Lung (tissue), 12 donors: ENCODE measurements around the gene CUL7. TPM values are rescaled to one million over a fixed set of nuclear protein-coding genes. Genes with fewer than 3 reads are reported as not detected.

Experiments used
- ATAC-seq: fragments of 200-7000 bp; cut with Tn5 transposase; one replicate; pipeline ENCODE4 v1.9.1; 2020; ENCODE audit warnings: moderate number of reproducible peaks; ENCODE audit not compliant: insufficient read depth, low FRiP score
- DNase-seq, 3 donors: peaks; one replicate each; pipeline ENCODE4 v3.0.0-alpha.2; 2013 to 2017
- H3K27ac ChIP-seq, 2 donors: one replicate each; pipeline ENCODE4 v1.5.1; 2013; ENCODE audit warnings: mild to moderate bottlenecking in 2 of 2, moderate library complexity in 2 of 2, control low read depth in 1 of 2, inconsistent platforms in 1 of 2, low read depth in 1 of 2, low read length in 1 of 2
- H3K27me3 ChIP-seq, 3 donors: one replicate each; pipeline ENCODE4 v1.5.1; 2013; ENCODE audit warnings: low read length in 2 of 3; ENCODE audit not compliant: control insufficient read depth in 3 of 3, insufficient read depth in 3 of 3
- H3K36me3 ChIP-seq, 4 donors: one replicate each; pipeline ENCODE4 v1.5.1; 2013; ENCODE audit warnings: low read length in 4 of 4, mild to moderate bottlenecking in 1 of 4, moderate library complexity in 1 of 4; ENCODE audit not compliant: control insufficient read depth in 4 of 4, insufficient read depth in 4 of 4
- H3K4me1 ChIP-seq, 5 donors: one replicate each; pipeline ENCODE4 v1.5.1; 2013; ENCODE audit warnings: low read length in 5 of 5, mild to moderate bottlenecking in 2 of 5, moderate library complexity in 1 of 5; ENCODE audit not compliant: control insufficient read depth in 5 of 5, insufficient read depth in 5 of 5
- H3K4me3 ChIP-seq: one replicate; pipeline ENCODE4 v1.5.1; 2013; ENCODE audit warnings: mild to moderate bottlenecking, control low read depth, moderate library complexity
- H3K9ac ChIP-seq, 2 donors: one replicate each; pipeline ENCODE4 v1.5.1; 2013; ENCODE audit warnings: low read length in 2 of 2, control low read depth in 1 of 2; ENCODE audit not compliant: insufficient read depth in 1 of 2
- H3K9me3 ChIP-seq, 4 donors: one replicate each; pipeline ENCODE4 v1.5.1; 2013; ENCODE audit warnings: low read length in 3 of 4, mild to moderate bottlenecking in 1 of 4, moderate library complexity in 1 of 4; ENCODE audit not compliant: control insufficient read depth in 4 of 4, insufficient read depth in 3 of 4
- CTCF ChIP-seq: IDR thresholded peaks from 2 replicates; pipeline ENCODE4 v1.5.1; 2012; ENCODE audit warnings: mild to moderate bottlenecking; ENCODE audit errors: control extremely low read depth, extremely low read depth
- WGBS, 2 donors: extraction: QIAGEN DNeasy Blood & Tissue Kit; methylation state at CpG; one replicate each; pipeline ENCODE4 v1.1.7; 2013; 5-methylcytosine and 5-hydroxymethylcytosine counted together
- polyA plus RNA-seq, 2 donors: library from polyadenylated mRNA; stranded (reverse); fragments of 200-250 nt; gene quantifications; one replicate each; pipeline ENCODE4 v1.2.1, GENCODE V29; 2013
- total RNA-seq, 2 donors: library from RNA; depleted of rRNA in 1 of 2; stranded (reverse); fragments of >200 nt in 1 of 2; gene quantifications; one replicate each; pipeline ENCODE4 v1.2.1, GENCODE V29; 2014 to 2021
- donor health status: control.
- donor health status: control.
- donor health status: Bipolar disorder and iron deficiency.
- donor health status: healthy.
- donor health status: DM: yes; HTN: yes; CAD: no.

CUL7 gene
- total and polyA plus RNA-seq, 4 donors: 8.2 to 23.6 (median 15.2) TPM

GRCh38 chr6:43093436-43094289 is 40.0 kb upstream of the CUL7 start:
- peaks cover 0 to 1% (median 0%) of the 10 kb centered on the region in 4 donors for H3K9me3 ChIP-seq
- TF ChIP-seq CTCF: no peak
- ATAC-seq: no peak
- peaks cover 0 to 2% (median 0%) of the 10 kb centered on the region in 4 donors for H3K36me3 ChIP-seq
- DNase-seq: peak in 2 of 3 donors; percentile 44 to 50
- H3K9ac ChIP-seq: peak overlapping the region; percentile 18 to 47
- H3K4me1 ChIP-seq: peaks cover 0 to 82% (median 48%) of the 10 kb centered on the region in 5 donors
- H3K27ac ChIP-seq: peak overlapping the region in 1 of 2 donors; percentile 78
- WGBS, 2 donors: 48 to 78% methylated on average over 9 of the region's 9 CpGs
- no peak overlapping the region for H3K4me3 ChIP-seq
- no peaks in the 10 kb centered on the region for H3K27me3 ChIP-seq

GRCh38 chr6:43092635-43093034 is 39.0 kb upstream of the CUL7 start:
- no peak for ATAC-seq
- Histone ChIP-seq H3K36me3 (peaks cover 0 to 2% (median 0%) of the 10 kb centered on the region in 4 donors), H3K27me3 (no peaks in the 10 kb centered on the region), H3K4me1 (peaks cover 0 to 74% (median 46%) of the 10 kb centered on the region in 5 donors), H3K4me3 (no peak overlapping the region), H3K9me3 (peaks cover 0 to 2% (median 0%) of the 10 kb centered on the region in 4 donors), H3K27ac (no peak overlapping the region), H3K9ac (no peak overlapping the region)
- no peak for TF ChIP-seq CTCF
- no peak for DNase-seq

GRCh38 chr6:43091436-43091991 is 37.9 kb upstream of the CUL7 start:
- WGBS, 2 donors: 75% methylated on average over 10 of the region's 10 CpGs
- H3K27ac ChIP-seq: peak overlapping the region in 1 of 2 donors; percentile 83
- H3K36me3 ChIP-seq: peaks cover 0 to 2% (median 0%) of the 10 kb centered on the region in 4 donors
- H3K9ac ChIP-seq: no peak overlapping the region
- ATAC-seq (no peak), DNase-seq (no peak)
- H3K4me3 ChIP-seq: no peak overlapping the region
- H3K9me3 ChIP-seq: peaks cover 0 to 2% (median 0%) of the 10 kb centered on the region in 4 donors
- H3K27me3 ChIP-seq: no peaks in the 10 kb centered on the region
- H3K4me1 ChIP-seq: peaks cover 0 to 69% (median 40%) of the 10 kb centered on the region in 5 donors
- TF ChIP-seq CTCF: no peak
